Lower lobe of right lung (tissue), 2 donors: ENCODE measurements around the gene HS6ST1. TPM values are rescaled to one million over a fixed set of nuclear protein-coding genes. Genes with fewer than 3 reads are reported as not detected.

Experiments
- ATAC-seq, 2 donors: fragments of 200-7000 bp; cut with Tn5 transposase; one replicate each; pipeline ENCODE4 v1.9.1; 2020 to 2022; ENCODE audit warnings: mild to moderate bottlenecking in 2 of 2, moderate library complexity in 2 of 2
- DNase-seq: peaks from one replicate; pipeline ENCODE4 v3.0.0-alpha.2; 2020
- H3K27ac ChIP-seq: fragments of 200-600 bp; one replicate; pipeline ENCODE4 v1.8.0; 2022
- H3K27me3 ChIP-seq: fragments of 200-600 bp; one replicate; pipeline ENCODE4 v1.8.0; 2022; ENCODE audit warnings: low read depth
- H3K36me3 ChIP-seq: fragments of 200-600 bp; one replicate; pipeline ENCODE4 v1.8.0; 2022; ENCODE audit warnings: mild to moderate bottlenecking
- H3K4me1 ChIP-seq: fragments of 200-600 bp; one replicate; pipeline ENCODE4 v1.8.0; 2022
- H3K4me3 ChIP-seq: fragments of 200-600 bp; one replicate; pipeline ENCODE4 v1.8.0; 2022; ENCODE audit warnings: mild to moderate bottlenecking
- H3K9me3 ChIP-seq: fragments of 200-600 bp; one replicate; pipeline ENCODE4 v1.8.0; 2022
- CTCF ChIP-seq: fragments of 200-600 bp; IDR thresholded peaks from one replicate; pipeline ENCODE4 v1.8.0; 2022; ENCODE audit warnings: antibody characterized with exemption, mild to moderate bottlenecking
- intact Hi-C: fragments of 100-400 bp; cut with DNase I; formaldehyde crosslinking; loops from one replicate; pipeline ENCODE4 v1.11.0; 2022
- total RNA-seq: library from RNA; stranded (reverse); fragmentation: NEBNext Ultra II Directional; extraction: Animal tissue kit (Norgen Biotek cat#: 25700); gene quantifications from one replicate; pipeline ENCODE4 v1.2.1, GENCODE V29; 2021
- donor health status: DM: no; HTN: yes; CAD: no; lungs with severe emphysema.

The HS6ST1 gene
- total RNA-seq, 1 donor from 2014 or later = 26.3 TPM

- Histone ChIP-seq H3K36me3 (no peaks in the 10 kb centered on the region), H3K4me3 (no peak overlapping the region), H3K9me3 (no peaks in the 10 kb centered on the region), H3K27ac (no peak overlapping the region), H3K4me1 (peaks cover 28% of the 10 kb centered on the region), H3K27me3 (no peaks in the 10 kb centered on the region)
- intact Hi-C loops = no loop called here
- DNase-seq (peak; percentile 33), ATAC-seq (no peak)
- no peak for TF ChIP-seq CTCF
Observed at GRCh38 chr2:128286011-128286721, 32.5 kb downstream of the HS6ST1 start.

GRCh38 chr2:128285329-128285931 is 33.2 kb downstream of the HS6ST1 start:
- Histone ChIP-seq H3K4me3 (no peak overlapping the region), H3K4me1 (peaks cover 35% of the 10 kb centered on the region), H3K27me3 (no peaks in the 10 kb centered on the region), H3K36me3 (no peaks in the 10 kb centered on the region), H3K27ac (no peak overlapping the region), H3K9me3 (no peaks in the 10 kb centered on the region)
- DNase-seq = peak; percentile 30
- ATAC-seq = no peak
- no peak for TF ChIP-seq CTCF
- intact Hi-C loops = no loop called here

GRCh38 chr2:128284841-128285240 is 33.8 kb downstream of the HS6ST1 start:
- ATAC-seq (no peak), DNase-seq (peak; percentile 25)
- H3K27me3 ChIP-seq = no peaks in the 10 kb centered on the region
- TF ChIP-seq CTCF = no peak
- H3K4me1 ChIP-seq = peaks cover 39% of the 10 kb centered on the region
- H3K4me3 ChIP-seq = no peak overlapping the region
- no peak overlapping the region for H3K27ac ChIP-seq
- intact Hi-C loops = no loop called here
- H3K9me3 ChIP-seq = no peaks in the 10 kb centered on the region
- H3K36me3 ChIP-seq = no peaks in the 10 kb centered on the region

GRCh38 chr2:128284037-128284441 is 34.6 kb downstream of the HS6ST1 start:
- no peaks in the 10 kb centered on the region for H3K36me3 ChIP-seq
- no peak for TF ChIP-seq CTCF
- H3K27ac ChIP-seq = no peak overlapping the region
- H3K27me3 ChIP-seq = no peaks in the 10 kb centered on the region
- H3K4me3 ChIP-seq = no peak overlapping the region
- H3K4me1 ChIP-seq = peaks cover 39% of the 10 kb centered on the region
- no peaks in the 10 kb centered on the region for H3K9me3 ChIP-seq
- peak; percentile 37 for DNase-seq
- intact Hi-C loops = no loop called here
- no peak for ATAC-seq

- Histone ChIP-seq H3K4me3 (no peak overlapping the region), H3K27me3 (no peaks in the 10 kb centered on the region), H3K36me3 (no peaks in the 10 kb centered on the region), H3K4me1 (peaks cover 39% of the 10 kb centered on the region), H3K27ac (peak overlapping the region; percentile 18), H3K9me3 (no peaks in the 10 kb centered on the region)
- ATAC-seq (no peak), DNase-seq (peak; percentile 44)
- intact Hi-C loops = no loop called here
- TF ChIP-seq CTCF = no peak
Observed at GRCh38 chr2:128282976-128283810, 35.5 kb downstream of the HS6ST1 start.
